OCI-LY3 (cell line): ENCODE measurements around the gene WNT7B.

Experiments used
- EZH2phosphoT487 ChIP-seq: fragments of 200-600 bp; shearing (Covaris generic); IDR thresholded peaks from 2 replicates; pipeline ENCODE4 v1.6.1; 2018; ENCODE audit warnings: antibody characterized with exemption, mixed run types, low read depth
- TF ChIP-seq, protein P1 (sequence below): fragments of 200-600, 300-600 bp; sonication (generic); IDR thresholded peaks from 2 replicates; pipeline ENCODE4 v1.5.1; 2014; ENCODE audit warnings: antibody characterized with exemption, low read length, low read depth

DNA sequence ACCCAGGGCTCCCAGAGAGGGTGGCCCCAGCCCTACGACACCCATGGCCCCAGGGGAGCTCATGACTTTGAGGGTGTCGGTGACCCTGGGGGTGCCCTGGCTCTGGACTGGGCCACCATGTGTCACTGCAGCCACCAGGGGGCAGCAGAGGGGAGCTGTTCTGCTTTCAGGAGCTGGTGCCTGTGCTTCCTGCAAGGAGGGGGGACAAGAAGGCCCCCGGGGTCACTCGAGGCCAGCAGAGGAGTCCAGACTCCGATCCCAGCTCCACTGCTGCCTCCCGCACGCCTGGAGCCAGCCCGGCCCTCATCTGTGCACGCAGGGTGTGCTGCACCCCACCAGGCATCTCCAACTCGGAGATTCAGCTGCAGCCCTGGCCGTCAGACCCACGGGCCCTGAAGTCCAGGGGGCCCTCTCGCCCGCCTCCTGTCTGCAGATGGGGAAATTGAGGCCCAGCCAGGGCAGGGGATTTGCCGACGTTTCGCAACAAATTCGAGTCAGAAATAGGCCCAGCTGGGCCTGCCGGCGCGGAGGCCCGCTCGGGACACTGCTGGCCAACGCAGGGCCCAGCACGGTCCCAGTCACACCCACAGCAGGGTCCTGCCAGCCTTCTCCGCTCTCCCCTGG lies 29.5 kb upstream of the WNT7B start:
- no peak for TF ChIP-seq EZH2phosphoT487
- TF ChIP-seq, protein P1, sequence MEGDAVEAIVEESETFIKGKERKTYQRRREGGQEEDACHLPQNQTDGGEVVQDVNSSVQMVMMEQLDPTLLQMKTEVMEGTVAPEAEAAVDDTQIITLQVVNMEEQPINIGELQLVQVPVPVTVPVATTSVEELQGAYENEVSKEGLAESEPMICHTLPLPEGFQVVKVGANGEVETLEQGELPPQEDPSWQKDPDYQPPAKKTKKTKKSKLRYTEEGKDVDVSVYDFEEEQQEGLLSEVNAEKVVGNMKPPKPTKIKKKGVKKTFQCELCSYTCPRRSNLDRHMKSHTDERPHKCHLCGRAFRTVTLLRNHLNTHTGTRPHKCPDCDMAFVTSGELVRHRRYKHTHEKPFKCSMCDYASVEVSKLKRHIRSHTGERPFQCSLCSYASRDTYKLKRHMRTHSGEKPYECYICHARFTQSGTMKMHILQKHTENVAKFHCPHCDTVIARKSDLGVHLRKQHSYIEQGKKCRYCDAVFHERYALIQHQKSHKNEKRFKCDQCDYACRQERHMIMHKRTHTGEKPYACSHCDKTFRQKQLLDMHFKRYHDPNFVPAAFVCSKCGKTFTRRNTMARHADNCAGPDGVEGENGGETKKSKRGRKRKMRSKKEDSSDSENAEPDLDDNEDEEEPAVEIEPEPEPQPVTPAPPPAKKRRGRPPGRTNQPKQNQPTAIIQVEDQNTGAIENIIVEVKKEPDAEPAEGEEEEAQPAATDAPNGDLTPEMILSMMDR: peak; percentile 97
